ENCODE data around the gene GRIN3B.

GRCh38 chr19:1007399-1008251 lies 7.4 kb downstream of the GRIN3B start:
- no peak for TF ChIP-seq CTCF (IDR thresholded peaks at IDR 0.05)
- TF ChIP-seq POLR2A (IDR thresholded peaks at IDR 0.05), result no peak
- TF ChIP-seq POLR2AphosphoS5 (IDR thresholded peaks at IDR 0.05), result no peak
- TF ChIP-seq EP300 (IDR thresholded peaks at IDR 0.05), result no peak

Measured in sigmoid colon (tissue), 4 donors.